Caco-2 (cell line): Measurements from ENCODE around the gene ZNF653. TPM values are rescaled to one million over a fixed set of nuclear protein-coding genes. Genes with fewer than 3 reads are reported as not detected.

Experiments used
- BruUV-seq: library from RNA; stranded (reverse); fragments of 400-500 nt; replicated peaks from 2 replicates; lab custom pipeline; 2021; lab: Mats Ljungman, UMichigan
- CTCF ChIA-PET: fragments of 300-600 bp; sonication (Branson Sonifier 250); formaldehyde crosslinking; loops from one replicate; lab custom pipeline; 2022; ENCODE audit warnings: antibody characterized with exemption; lab: Charles Lee
- POLR2A ChIA-PET: fragments of 300-600 bp; sonication (Branson Sonifier 250); formaldehyde crosslinking; loops from one replicate; lab custom pipeline; 2022; ENCODE audit warnings: antibody characterized with exemption; lab: Charles Lee
- DNase-seq, 2 experiments: peaks; one replicate each; pipeline versions ENCODE4 v3.0.0 to v3.0.0-alpha.2; 2020 to 2022
- H3K27me3 ChIP-seq: replicated peaks from 2 replicates; pipeline ENCODE4 v1.6.0; 2011; ENCODE audit warnings: low read length; ENCODE audit not compliant: control insufficient read depth, insufficient read depth
- H3K36me3 ChIP-seq: 2 replicates; pipeline ENCODE4 v1.5.1; 2011; ENCODE audit warnings: low read length; ENCODE audit not compliant: control insufficient read depth, insufficient read depth
- H3K4me1 ChIP-seq: fragments of 250-450 bp; sonication (Bioruptor Pico); 2 replicates; pipeline ENCODE4 v1.5.1; 2020; ENCODE audit warnings: mild to moderate bottlenecking
- H3K4me3 ChIP-seq: 2 replicates; pipeline ENCODE4 v1.5.1; 2011; ENCODE audit warnings: low read depth, mild to moderate bottlenecking, control low read depth, low read length
- H3K9me3 ChIP-seq: fragments of 250-450 bp; sonication (Bioruptor Pico); 2 replicates; pipeline ENCODE4 v1.5.1; 2020; ENCODE audit warnings: mild to moderate bottlenecking, moderate library complexity
- H3K27ac Mint-ChIP-seq: one replicate; pipeline ENCODE4 v1.8.0; 2022; ENCODE audit warnings: mixed read lengths; ENCODE audit not compliant: unreplicated experiment
- H3K27me3 Mint-ChIP-seq: one replicate; pipeline ENCODE4 v1.8.0; 2022; ENCODE audit warnings: mixed read lengths; ENCODE audit not compliant: insufficient read depth, unreplicated experiment
- H3K36me3 Mint-ChIP-seq: one replicate; pipeline ENCODE4 v1.8.0; 2022; ENCODE audit warnings: mild to moderate bottlenecking, mixed read lengths; ENCODE audit not compliant: insufficient read depth, unreplicated experiment
- H3K4me1 Mint-ChIP-seq: one replicate; pipeline ENCODE4 v1.8.0; 2022; ENCODE audit warnings: low read depth, mixed read lengths; ENCODE audit not compliant: unreplicated experiment
- H3K4me3 Mint-ChIP-seq: one replicate; pipeline ENCODE4 v1.8.0; 2022; ENCODE audit warnings: mild to moderate bottlenecking, moderate library complexity, mixed read lengths; ENCODE audit not compliant: unreplicated experiment
- H3K9me3 Mint-ChIP-seq: one replicate; pipeline ENCODE4 v1.8.0; 2022; ENCODE audit warnings: mixed read lengths; ENCODE audit not compliant: unreplicated experiment
- CTCF ChIP-seq, 2 experiments: fragments of 200-600 bp in 1 of 2; IDR thresholded peaks; 1 replicate in 1 of 2; 2 replicates in 1 of 2; pipeline versions ENCODE4 v1.5.1 to v1.8.0; 2011 to 2022; ENCODE audit warnings: antibody characterized with exemption in 1 of 2, control low read depth in 1 of 2, inconsistent platforms in 1 of 2, low read depth in 1 of 2, low read length in 1 of 2, mild to moderate bottlenecking in 1 of 2, moderate library complexity in 1 of 2; ENCODE audit not compliant: insufficient read depth in 1 of 2, severe bottlenecking in 1 of 2, unreplicated experiment in 1 of 2
- intact Hi-C: fragments of 100-400 bp; cut with micrococcal nuclease; formaldehyde crosslinking; loops from one replicate; pipeline ENCODE4 v1.10.0; 2022; ENCODE audit not compliant: unreplicated experiment
- total RNA-seq: library from RNA; stranded (reverse); gene quantifications from 2 replicates; pipeline ENCODE4 v1.2.3, GENCODE V29; 2022

Gene ZNF653
- total RNA-seq, 1 experiment from 2014 or later: 6.1 TPM

GRCh38 chr19:11437955-11438354, 67.7 kb downstream of the ZNF653 start:
- no peak for TF ChIP-seq CTCF (IDR thresholded peaks at IDR 0.05; ENCODE audit: insufficient read depth in 1 of 2, low read depth in 1 of 2, low read length in 1 of 2, severe bottlenecking in 1 of 2, unreplicated experiment in 1 of 2)
- no peaks in the 10 kb centered on the region for H3K4me1 Mint-ChIP-seq
- BruUV-seq: no TSS peak
- Histone ChIP-seq H3K27me3 (no peaks in the 10 kb centered on the region), H3K4me1 (0 out of 2 replicates have a peak, but pooled peaks cover 3% of the 10 kb centered on the region), H3K36me3 (peaks cover 4% of the 10 kb centered on the region), H3K9me3 (no peaks in the 10 kb centered on the region), H3K4me3 (no peak overlapping the region)
- H3K9me3 Mint-ChIP-seq: no peaks in the 10 kb centered on the region
- H3K27me3 Mint-ChIP-seq: no peaks in the 10 kb centered on the region
- ChIA-PET CTCF (no interaction called here), POLR2A (no interaction called here)
- peak overlapping the region; percentile 38 for H3K4me3 Mint-ChIP-seq
- H3K36me3 Mint-ChIP-seq: peaks cover 67% of the 10 kb centered on the region
- intact Hi-C loops: no loop called here
- no peak overlapping the region for H3K27ac Mint-ChIP-seq
- no peak for DNase-seq

GRCh38 chr19:11435833-11436313, 69.8 kb downstream of the ZNF653 start:
- BruUV-seq: TSS peak; percentile 80
- Histone ChIP-seq H3K4me3 (peak overlapping the region; percentile 86), H3K27me3 (no peaks in the 10 kb centered on the region), H3K9me3 (no peaks in the 10 kb centered on the region), H3K36me3 (peaks cover 4% of the 10 kb centered on the region), H3K4me1 (0 out of 2 replicates have a peak, but pooled peaks cover 3% of the 10 kb centered on the region)
- peak overlapping the region; percentile 100 for H3K4me3 Mint-ChIP-seq
- peaks cover 51% of the 10 kb centered on the region for H3K36me3 Mint-ChIP-seq
- ChIA-PET POLR2A (interaction anchor here (0.5 to 1.8 kb wide), 5 partner anchors 17 to 170 kb away, joined by 3 to 14 read pairs (median 7); partner anchors contain the start of genes ECSIT, RGL3 and SWSAP1), CTCF (interaction anchor here (0.6 to 1.4 kb wide), 14 partner anchors 17 to 1761 kb away, joined by 3 to 29 read pairs (median 6); partner anchors contain the start of genes CCDC159, ECSIT, EPOR and RGL3)
- TF ChIP-seq CTCF (IDR thresholded peaks at IDR 0.05; ENCODE audit: insufficient read depth in 1 of 2, low read depth in 1 of 2, low read length in 1 of 2, severe bottlenecking in 1 of 2, unreplicated experiment in 1 of 2): no peak
- peak overlapping the region; percentile 100 for H3K27ac Mint-ChIP-seq
- intact Hi-C loops: loop anchor here (1.0 kb wide), 2 partner anchors 55 to 90 kb away; partner anchors contain the start of genes CCDC159 and TMEM205
- no peaks in the 10 kb centered on the region for H3K4me1 Mint-ChIP-seq
- no peaks in the 10 kb centered on the region for H3K9me3 Mint-ChIP-seq
- H3K27me3 Mint-ChIP-seq: no peaks in the 10 kb centered on the region
- DNase-seq: peak; percentile 44 to 54

GRCh38 chr19:11435057-11435832, 70.4 kb downstream of the ZNF653 start, which contains the start of the genes ODAD3 and PRKCSH:
Gene ODAD3 (minus strand): TSS chr19:11435121. CDS start chr19:11435016, 105 bp downstream.
Gene PRKCSH (plus strand): TSS chr19:11435635. CDS start chr19:11436118, 483 bp downstream.
- Mint-ChIP-seq H3K4me1 (no peaks in the 10 kb centered on the region), H3K9me3 (no peaks in the 10 kb centered on the region), H3K27ac (peak within 1 kb of the TSS; percentile 100), H3K36me3 (peaks cover 45% of the 10 kb centered on the region), H3K4me3 (peak within 1 kb of the TSS; percentile 100), H3K27me3 (no peaks in the 10 kb centered on the region)
- Histone ChIP-seq H3K4me3 (peak within 1 kb of the TSS; percentile 86), H3K4me1 (0 out of 2 replicates have a peak, but pooled peaks cover 3% of the 10 kb centered on the region), H3K36me3 (peaks cover 4% of the 10 kb centered on the region), H3K27me3 (no peaks in the 10 kb centered on the region), H3K9me3 (no peaks in the 10 kb centered on the region)
- peak; percentile 84 to 90 for TF ChIP-seq CTCF (IDR thresholded peaks at IDR 0.05; ENCODE audit: insufficient read depth in 1 of 2, low read depth in 1 of 2, low read length in 1 of 2, severe bottlenecking in 1 of 2, unreplicated experiment in 1 of 2)
- POLR2A ChIA-PET: interaction anchor here (0.5 to 1.8 kb wide), 5 partner anchors 17 to 169 kb away, joined by 3 to 14 read pairs (median 7); partner anchors contain the start of genes ECSIT, RGL3 and SWSAP1
- BruUV-seq: no TSS peak
- intact Hi-C loops: loop anchor here (1.0 kb wide), 2 partner anchors 54 to 89 kb away; partner anchors contain the start of genes CCDC159 and TMEM205
- DNase-seq: peak; percentile 99
- CTCF ChIA-PET: interaction anchor here (0.6 to 1.4 kb wide), 15 partner anchors 11 to 1760 kb away, joined by 3 to 29 read pairs (median 4); partner anchors contain the start of genes CCDC159, ECSIT, EPOR and RGL3
